Fibroblast of the aortic adventitia (primary cell): ENCODE measurements around the gene PIANP. TPM values are rescaled to one million over a fixed set of nuclear protein-coding genes. Genes with fewer than 3 reads are reported as not detected.

Experiments
- DNase-seq: peaks from one replicate; pipeline ENCODE4 v3.0.0-alpha.2; 2010; ENCODE audit warnings: low read depth
- H3K4me3 ChIP-seq: 2 replicates; pipeline ENCODE4 v1.5.1; 2011; ENCODE audit warnings: low read depth, mild to moderate bottlenecking, control low read depth, low read length, moderate library complexity
- total RNA-seq: library from RNA; depleted of rRNA; stranded (reverse); fragments of >200 nt; gene quantifications from 2 replicates; pipeline ENCODE4 v1.2.3, GENCODE V29; 2012; ENCODE audit warnings: low replicate concordance
- TF ChIP-seq, protein P1 (sequence below): IDR thresholded peaks from 2 replicates; pipeline ENCODE4 v1.5.1; 2011; ENCODE audit warnings: mild to moderate bottlenecking, low read length, control low read depth, inconsistent platforms; ENCODE audit not compliant: insufficient read depth

The PIANP gene
- total RNA-seq, 1 donor: 0.45 TPM

DNA sequence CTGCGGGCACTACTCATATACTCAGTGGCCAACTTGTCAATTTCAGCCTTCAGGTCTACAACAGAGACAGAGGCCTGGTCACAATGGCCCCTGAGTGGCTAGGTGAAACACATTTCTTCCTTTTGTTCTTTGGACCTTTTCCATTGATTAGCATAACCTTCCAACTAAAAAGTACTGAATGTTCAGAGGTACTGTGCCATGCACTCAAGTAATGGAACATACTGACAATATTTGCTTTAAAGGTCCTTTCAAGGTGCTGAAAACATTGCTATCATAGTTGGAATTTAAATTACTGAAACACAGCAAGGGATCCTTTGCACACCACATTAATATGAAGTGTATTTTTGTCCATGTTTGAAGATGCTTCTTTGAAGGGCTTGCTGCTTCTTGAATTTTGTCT is 47.3 kb downstream of the PIANP start:
- TF ChIP-seq, protein P1, sequence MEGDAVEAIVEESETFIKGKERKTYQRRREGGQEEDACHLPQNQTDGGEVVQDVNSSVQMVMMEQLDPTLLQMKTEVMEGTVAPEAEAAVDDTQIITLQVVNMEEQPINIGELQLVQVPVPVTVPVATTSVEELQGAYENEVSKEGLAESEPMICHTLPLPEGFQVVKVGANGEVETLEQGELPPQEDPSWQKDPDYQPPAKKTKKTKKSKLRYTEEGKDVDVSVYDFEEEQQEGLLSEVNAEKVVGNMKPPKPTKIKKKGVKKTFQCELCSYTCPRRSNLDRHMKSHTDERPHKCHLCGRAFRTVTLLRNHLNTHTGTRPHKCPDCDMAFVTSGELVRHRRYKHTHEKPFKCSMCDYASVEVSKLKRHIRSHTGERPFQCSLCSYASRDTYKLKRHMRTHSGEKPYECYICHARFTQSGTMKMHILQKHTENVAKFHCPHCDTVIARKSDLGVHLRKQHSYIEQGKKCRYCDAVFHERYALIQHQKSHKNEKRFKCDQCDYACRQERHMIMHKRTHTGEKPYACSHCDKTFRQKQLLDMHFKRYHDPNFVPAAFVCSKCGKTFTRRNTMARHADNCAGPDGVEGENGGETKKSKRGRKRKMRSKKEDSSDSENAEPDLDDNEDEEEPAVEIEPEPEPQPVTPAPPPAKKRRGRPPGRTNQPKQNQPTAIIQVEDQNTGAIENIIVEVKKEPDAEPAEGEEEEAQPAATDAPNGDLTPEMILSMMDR: no peak
- DNase-seq: no peak
- H3K4me3 ChIP-seq: no peak overlapping the region

DNA sequence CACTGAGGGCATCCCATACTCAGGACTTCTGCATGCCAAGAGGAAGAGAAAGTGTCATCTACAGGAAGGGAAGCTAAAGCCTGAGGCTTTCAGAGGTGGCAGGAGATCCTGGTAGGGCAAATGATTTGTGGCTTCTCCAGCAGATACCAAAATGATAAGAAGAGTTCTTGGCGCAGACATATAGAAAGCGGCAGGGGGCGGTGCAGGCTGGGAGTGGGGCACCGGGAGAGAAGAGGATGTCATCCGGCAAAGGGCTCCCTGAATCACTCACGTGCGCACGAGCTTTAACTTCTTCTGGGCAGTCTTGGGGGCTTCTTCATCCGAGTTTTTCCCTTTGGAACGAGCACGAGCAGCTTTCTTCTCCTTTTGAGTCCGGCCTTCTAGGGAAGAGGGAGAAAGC is 48.2 kb downstream of the PIANP start:
- no peak for DNase-seq
- TF ChIP-seq, protein P1: no peak
- H3K4me3 ChIP-seq: no peak overlapping the region

DNA sequence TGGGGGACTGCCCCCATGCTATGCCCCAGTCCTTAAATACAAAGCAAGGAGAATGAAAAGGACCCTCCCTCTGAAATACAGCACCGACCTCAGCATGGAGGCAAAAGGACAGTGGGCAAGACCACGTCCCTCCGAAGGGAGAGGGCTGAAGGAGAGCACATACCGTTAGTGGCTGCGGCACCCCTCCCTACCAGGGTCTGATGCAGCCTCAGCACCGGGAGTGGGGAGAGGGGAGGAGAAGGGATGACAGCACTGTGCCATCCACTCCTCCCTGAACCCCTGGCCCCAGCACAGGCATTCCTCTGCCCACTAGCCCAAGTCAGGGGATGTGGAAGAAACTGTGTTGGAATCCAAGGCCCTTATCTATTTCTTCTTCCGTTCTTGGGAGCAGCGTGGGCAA is 49.8 kb downstream of the PIANP start:
- DNase-seq: no peak
- no peak overlapping the region for H3K4me3 ChIP-seq
- TF ChIP-seq, protein P1: no peak

- DNase-seq: peak; percentile 50
- TF ChIP-seq, protein P1: no peak
These were observed 53.5 kb downstream of the PIANP start, which contains the start of gene ACRBP for GRCh38 chr12:6647083-6647604. TSS of gene ACRBP (minus strand) at chr12:6647432. CDS start at chr12:6647366, 66 bp downstream.

DNA sequence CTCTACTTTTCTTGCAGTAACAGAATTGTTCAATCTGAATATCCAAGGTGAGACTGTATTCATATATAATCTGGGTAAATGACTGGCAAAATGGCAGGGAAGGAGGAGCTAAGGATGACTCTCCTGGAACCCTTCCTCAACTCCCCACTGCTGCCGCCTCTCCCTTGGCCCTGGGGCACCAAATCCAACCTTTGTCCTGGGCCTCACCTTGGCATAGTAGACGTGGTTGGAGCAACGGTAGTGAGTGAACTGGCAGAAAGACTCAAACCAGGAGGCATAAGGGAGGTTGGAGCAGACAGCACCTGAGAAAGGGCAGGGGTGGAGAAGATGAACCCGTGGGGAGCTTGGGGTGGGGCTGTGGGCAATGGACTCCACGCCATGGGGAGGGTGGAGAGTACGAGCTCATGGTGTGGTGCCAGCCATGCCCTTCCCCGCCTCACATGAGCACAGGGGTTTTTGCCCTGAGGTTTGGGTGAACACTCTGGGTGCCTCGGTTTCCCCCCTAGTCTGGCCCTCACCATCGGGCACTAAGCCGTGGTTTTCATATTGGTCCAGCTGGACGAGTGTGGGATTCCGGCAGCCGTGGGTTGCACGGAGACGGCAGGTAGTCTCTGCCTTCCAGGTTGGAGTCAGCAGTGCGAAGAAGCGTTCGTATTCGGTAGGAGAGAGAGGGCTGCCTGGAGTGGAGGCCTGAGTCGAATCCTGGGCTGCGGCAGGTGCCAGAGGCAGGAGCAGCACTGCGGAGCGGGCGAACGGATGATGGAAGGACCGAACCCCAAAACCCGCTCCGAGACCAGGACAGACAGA is 54.1 kb downstream of the PIANP start:
- TF ChIP-seq, protein P1: no peak
- peak overlapping the region; percentile 51 for H3K4me3 ChIP-seq
- DNase-seq: no peak

More at GRCh38 chr12:6647083-6647604, 53.5 kb downstream of the PIANP start, which contains the start of gene ACRBP:
- H3K4me3 ChIP-seq: peak within 1 kb of the TSS; percentile 51

DNA sequence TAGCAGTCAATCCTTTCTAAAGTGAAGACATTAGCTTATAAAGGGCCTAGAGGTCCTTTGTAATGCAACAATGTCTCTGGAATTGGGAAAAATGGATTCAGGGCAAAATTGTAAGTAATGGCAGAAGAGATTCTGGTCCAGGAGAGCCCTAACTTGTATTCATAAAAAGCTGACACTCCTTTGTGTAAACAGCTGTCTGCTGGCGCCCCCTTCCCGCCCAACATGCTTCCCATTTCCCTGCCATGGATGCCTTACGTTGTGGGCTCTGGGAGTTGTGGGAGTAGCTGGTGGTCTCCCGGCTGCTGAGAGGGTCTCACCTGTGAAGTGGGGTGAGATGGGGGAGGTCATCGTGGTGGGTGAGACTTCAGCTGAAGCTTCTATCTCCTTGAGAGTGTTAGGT is 55.7 kb downstream of the PIANP start:
- H3K4me3 ChIP-seq: no peak overlapping the region
- peak; percentile 13 for DNase-seq
- TF ChIP-seq, protein P1: peak; percentile 23
